HG03064 (cell line): ENCODE results near the gene FETUB.
"Not testable (repeated sequence)": the region's sequence is repeated elsewhere in the genome, so short reads cannot be mapped to it uniquely, and the experiment has no call there.

Source experiments
- ATAC-seq: cut with Tn5 transposase; IDR thresholded peaks from one replicate; pipeline ENCODE4 v1.9.1; 2021; ENCODE audit warnings: low read depth; ENCODE audit not compliant: unreplicated experiment

The FETUB gene

DNA sequence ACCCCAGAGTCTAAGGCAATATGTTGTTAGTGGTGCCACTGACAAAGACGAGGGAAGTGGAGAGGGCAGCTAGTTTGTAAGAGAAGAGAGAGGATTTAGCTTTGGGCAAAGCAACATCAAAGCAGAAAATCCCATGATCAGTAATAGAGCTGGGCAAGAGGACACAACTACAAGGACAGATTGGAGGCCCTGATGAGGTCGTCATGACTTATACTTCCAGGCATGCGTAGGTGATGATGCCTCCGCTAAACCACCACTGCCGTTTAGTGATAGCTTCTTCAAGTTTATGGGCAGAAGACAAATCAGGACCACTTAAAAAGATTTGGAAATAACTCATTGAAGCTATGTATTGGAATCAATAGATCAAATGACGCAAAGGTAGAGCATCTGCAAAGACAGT, 28.2 kb downstream of the FETUB start:
- no peak for ATAC-seq

DNA sequence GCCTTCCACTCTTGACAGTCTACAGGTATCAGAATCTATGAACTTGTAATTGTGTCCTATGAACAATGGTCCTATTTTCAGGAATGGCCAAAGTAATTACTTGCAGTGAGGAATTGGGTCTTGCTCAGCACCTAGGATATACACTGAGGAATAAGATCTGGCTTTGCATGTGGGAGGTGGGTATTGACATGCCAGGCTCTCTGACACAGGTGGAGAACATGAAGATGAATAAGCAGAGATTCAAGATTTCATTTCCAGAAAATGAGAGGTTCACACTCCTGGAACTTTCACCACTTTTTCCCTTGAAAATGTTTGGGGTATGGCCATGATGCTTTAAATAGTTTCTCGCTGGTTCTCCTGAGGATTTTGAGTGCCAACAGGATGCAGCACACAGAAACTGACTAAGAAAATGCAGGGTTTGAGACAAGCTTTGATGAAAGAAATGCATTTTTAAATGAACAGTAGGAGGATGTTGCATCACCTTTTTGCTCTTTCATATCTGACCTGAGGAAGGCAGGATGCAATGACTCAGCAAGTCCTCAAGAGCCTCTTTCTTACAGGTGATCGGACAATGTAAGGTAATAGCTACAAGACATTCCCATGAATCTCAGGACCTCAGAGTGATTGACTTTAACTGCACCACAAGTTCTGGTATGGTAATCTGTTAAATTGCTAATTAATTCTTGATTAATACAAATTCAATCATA, 29.3 kb downstream of the FETUB start:
- no peak for ATAC-seq

GRCh38 chr3:186670155-186670554, 30.0 kb downstream of the FETUB start:
- no peak for ATAC-seq

- no peak for ATAC-seq
Observed at GRCh38 chr3:186671051-186671450, 30.9 kb downstream of the FETUB start.

DNA sequence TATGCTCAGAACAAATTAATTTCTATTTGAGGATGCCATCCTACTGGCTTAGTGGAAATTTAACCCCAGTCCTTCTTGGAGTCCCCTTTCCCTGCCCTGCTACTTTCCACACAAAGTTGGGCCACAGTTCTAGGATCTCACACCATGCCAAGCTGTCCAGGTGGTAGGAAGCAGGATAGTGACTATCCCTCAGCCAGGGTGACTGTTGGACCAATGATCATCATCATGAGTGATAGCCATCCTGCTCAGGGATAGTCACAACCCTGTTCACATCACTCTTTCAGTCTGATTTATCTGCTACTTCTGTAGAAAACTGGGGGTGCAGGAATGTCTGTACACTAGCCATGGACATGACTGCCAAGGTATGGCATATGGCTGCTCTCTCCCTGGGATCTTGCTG, 38.4 kb downstream of the FETUB start:
- no peak for ATAC-seq

DNA sequence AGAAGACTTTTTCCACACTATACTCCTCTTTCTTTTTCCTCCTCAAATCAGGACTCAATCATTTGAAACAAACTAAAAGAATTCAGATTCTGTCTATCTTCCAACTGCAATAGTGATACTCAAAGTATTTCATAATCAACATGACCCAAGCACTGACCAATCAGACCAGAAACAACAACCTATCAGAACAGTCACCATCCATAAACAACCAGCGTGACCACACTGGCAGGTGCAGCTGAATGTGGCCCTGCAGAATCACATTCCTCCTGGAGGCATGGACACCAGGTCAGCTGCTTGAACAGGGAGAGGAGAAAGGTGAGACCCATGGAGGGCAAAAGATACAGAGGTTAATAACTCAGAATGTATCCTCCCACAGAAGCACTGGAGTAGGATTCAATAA, 39.0 kb downstream of the FETUB start:
- ATAC-seq: no peak

DNA sequence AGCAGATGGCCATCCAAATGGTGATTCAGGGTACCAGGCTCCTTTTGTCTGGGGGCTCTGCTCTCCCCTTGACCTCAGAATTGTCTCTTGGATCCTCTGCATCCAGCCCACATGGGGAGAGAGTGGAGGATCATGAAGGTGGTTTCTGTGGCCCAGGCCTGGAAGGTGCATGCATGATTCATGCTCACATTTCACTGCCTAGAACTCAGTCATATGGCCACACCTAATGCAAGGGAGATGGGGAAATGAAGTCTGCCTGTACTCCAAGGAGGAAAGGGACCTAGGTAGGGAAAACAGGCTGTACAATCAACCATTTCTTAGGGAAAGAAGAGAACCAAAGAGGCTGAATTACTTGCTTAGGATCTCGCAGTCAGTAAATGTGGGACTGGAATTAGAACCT, 40.7 kb downstream of the FETUB start:
- ATAC-seq: no peak

DNA sequence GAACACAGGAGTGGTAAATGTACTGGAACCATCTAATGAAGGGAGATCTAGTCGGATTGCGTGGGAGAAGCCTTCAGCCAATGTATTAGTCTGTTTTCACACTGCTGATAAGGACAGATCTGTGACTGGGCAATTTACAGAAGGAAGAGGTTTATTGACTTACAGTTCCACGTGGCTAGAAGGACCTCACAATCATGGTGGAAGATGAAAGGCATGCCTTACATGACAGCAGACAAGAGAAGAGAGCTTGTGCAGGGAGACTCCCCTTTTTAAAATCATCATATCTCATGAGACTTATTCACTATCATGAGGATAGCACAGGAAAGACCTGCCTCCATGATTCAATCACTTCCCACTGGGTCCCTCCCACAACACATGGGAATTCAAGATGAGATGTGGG, 42.6 kb downstream of the FETUB start:
- no peak for ATAC-seq

DNA sequence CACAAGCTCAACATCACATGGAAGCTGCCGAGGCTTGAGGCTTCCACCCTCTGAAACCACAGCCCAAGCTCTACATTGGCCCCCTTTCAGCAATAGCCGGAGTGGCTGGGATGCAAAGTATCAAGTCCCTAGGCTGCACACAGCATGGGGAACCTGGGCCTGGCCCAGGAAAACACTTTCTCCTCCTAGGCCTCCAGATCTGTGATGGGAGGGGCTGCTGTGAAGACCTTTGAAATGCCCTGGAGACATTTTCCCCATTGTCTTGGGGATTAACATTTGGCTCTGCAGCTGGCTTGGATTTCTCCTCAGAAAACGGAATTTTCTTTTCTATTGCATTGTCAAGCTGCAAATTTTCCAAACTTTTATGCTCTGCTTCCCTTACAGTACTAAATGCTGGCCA, 43.8 kb downstream of the FETUB start:
- ATAC-seq: no peak

DNA sequence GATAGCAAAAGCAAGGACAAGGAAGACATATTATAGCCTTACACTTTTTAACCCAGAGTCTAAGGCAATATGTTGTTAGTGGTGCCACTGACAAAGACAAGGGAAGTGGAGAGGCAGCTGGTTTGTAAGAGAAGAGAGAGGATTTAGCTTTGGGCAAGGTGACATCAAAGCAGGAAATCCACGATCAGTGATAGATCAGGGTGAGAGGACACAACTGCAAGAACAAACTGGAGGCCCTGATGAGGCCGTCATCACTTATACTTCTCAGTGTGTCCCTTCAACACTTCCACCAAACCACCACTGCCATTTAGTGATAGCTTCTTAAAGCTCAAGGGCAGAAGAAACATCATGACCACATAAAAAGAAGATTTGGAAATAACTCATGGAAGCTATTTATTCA, 46.3 kb downstream of the FETUB start:
- not testable (repeated sequence) for ATAC-seq

DNA sequence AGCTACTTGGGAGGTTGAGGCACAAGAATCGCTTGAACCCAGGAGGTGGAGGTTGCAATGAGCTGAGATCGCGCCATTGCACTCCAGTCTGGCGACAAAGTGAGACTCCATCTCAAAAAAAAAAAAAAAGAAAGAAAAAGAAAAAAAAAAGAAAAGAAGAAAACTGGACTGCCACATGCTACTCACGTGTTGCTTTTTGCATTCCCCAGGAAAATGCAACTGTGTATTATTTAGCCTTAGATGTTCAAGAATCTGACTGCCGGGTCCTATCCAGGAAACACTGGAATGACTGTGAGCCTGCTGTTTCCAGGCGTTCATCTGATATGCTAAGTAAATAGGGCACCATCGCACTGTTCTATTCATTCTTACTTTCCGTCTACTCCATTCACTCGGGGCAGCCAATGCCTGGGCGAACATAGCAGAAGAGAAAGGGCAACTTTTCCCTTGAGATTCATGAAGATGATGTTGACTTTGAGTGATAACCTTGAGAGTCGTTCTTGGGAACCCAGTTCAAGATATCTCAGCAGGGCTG, 47.0 kb downstream of the FETUB start:
- no peak for ATAC-seq

GRCh38 chr3:186690304-186690703, 50.1 kb downstream of the FETUB start:
- not testable (repeated sequence) for ATAC-seq

GRCh38 chr3:186691676-186692075, 51.5 kb downstream of the FETUB start:
- no peak for ATAC-seq

DNA sequence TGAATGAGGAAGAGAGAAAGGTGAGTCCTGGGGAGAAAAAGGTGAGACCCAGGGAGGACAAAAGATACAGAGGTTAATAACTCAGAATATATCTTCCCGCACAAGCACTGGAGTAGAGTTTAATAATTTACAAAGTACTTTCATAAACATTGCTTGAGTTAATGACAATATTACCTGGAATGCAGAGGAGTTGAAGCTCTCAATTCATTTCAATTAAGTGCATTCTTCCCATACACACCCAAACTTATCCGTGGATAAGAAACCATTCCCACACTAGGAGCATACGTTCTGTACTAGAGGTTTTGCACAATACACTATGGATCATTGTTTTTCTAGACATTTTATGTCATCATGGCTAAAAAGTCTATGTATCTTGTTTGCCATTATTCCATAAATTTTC, 53.6 kb downstream of the FETUB start:
- no peak for ATAC-seq

GRCh38 chr3:186694288-186695032, 54.3 kb downstream of the FETUB start:
- no peak for ATAC-seq

DNA sequence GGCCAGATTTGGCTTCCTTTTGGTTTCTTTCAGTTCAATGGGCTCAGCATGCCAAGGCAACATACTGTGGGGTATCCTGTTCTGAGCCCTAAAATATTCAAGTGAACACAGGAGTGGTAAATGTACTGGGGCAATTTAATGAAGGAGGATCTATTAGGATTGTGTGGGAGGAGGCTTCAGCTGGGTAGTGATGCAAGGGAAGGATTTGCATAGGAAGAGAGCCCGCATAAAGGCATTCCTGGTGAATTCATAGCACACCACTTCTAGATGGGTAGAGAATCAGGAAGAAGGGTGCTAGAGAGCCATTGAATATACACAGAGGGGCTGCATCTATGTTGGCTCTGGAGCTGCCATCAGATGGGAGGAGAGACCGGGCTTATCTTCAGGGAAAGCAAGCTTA, 56.3 kb downstream of the FETUB start:
- ATAC-seq: no peak

DNA sequence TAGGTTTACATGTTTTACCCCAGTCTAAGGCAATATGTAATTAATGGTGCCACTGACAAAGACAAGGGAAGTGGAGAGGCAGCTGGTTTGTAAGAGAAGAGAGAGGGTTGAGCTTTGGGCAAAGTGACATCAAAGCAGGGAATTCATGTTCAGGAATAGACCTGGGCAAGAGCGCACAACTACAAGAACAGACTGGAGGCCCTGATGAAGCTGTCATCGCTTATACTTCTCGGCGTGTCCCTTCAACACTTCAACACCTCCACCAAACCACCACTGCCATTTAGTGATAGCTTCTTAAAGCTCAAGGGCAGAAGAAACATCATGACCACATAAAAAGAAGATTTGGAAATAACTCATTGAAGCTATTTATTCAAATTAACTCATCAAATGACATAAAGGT, 57.3 kb downstream of the FETUB start:
- ATAC-seq: no peak

DNA sequence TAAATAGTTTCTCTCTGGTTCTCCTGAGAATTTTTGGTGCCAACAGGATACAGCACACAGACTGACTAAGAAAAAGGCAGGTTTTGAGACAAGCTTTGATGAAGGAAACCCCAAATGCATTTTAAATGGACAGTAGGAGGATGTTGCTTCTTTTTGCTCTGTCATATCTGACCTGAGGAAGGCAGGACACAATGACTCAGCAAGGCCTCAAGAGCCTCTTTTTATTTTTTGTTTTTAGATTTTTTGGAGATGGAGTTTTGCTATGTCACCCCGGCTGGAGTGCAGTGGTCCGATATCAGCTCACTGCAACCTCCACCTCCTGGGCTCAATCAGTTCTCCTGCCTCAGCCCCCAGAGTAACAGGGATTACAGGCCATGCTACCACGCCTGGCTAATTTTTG, 60.1 kb downstream of the FETUB start:
- ATAC-seq: no peak

GRCh38 chr3:186702451-186702850, 62.3 kb downstream of the FETUB start:
- not testable (repeated sequence) for ATAC-seq
